Activated T-helper 1 cell treated with anti-CD3 and anti-CD28 coated beads, Interleukin-2, amount 50 U/mL, for 16 hours (primary cell): ENCODE results near the gene TENM4.

Experiments
- DNase-seq, 2 donors: peaks; one replicate each; pipeline ENCODE4 v3.0.0-alpha.2; 2020; ENCODE audit warnings: low read depth in 1 of 2, low spot score in 1 of 2

TENM4 gene

DNA sequence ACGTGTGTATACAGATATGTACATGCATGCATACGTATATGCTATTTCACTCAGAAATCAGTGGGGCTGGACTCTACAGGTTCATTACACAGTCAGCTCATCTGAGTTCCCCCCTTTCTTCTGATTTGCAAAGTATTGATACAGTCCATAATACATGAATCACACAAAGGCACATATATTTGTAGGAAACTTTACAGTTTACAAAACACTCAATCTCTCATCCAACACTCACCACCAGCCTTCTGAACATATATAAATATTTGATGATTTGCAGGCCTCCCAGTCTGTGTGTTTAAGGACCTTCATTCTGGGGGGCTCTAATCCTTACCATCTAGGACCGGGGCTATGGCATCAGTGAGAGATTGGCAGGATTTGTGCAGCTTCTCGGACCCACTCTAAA is 293.8 kb downstream of the TENM4 start:
- no peak for DNase-seq

DNA sequence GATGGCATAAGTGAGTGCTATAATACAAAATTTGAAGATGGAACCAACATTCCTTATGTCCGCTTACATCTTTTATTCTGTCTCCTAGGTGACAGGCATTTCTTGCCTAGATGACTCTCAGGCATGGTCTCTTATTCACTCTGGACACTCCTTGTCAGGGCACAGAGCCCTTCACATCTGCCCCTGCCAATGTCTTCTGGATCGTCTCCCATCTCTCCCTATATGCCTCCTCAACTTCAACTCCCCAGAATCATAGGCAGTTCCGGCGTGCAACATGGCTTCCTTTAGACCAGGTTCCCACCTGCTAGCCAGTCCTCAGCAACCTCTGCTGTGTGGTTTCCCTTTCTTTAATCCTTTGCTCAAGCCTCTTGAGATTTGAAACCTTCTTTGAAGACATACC is 300.9 kb downstream of the TENM4 start:
- DNase-seq: no peak

DNA sequence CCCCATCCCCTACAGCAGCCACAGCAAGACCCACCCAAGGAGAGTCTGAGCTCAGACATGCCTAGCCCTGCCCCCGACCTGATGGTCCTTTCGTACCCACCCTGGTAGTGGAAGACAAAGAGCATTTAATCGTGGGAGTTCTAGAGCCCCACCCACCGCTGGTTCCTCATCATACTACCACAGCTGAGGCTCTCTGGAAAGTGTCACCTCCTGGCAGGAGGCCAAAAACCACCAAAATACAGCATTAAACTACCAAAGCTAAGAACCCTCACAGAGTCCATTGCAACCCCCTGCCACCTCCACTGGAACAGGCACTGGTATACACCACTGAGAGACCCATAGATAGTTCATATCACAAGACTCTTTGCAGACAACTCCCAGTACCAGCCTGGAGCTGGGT is 311.1 kb downstream of the TENM4 start:
- DNase-seq: no peak

DNA sequence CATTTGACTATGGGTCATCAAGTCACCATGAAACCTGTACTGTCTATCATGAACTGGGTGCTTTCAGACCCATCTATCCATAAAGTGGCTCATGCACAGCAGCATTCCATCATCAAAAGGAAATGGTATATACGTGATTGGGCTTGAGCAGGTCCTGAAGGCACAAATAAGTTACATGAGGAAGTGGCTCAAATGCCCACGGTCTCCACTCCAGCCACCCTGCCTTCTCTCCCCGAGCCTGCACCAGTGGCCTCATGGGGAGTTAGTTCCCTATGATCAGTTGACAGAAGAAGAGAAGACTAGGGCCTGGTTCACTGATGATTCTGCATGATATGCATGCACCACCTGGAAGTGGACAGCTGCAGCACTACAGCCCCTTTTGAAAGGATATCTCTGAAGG is 312.5 kb downstream of the TENM4 start:
- DNase-seq: no peak

DNA sequence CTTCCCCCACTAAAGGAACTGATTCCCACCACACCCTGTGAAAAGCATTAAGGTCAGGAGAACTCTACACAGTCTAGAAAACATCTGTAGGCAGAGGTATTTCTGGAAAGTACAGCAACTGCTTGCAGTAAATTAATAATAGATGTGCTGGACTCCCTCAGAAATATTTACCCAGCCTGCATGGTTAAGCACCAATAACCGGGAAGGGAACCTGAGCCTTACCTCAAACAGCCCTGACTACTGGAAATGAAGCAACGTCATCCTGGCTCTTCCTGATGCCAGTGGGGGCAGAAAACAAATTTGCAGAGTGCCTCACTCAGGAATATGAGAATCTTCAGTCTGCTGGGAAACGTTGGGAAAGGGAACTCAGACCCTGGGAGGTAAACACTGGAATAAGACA is 318.1 kb downstream of the TENM4 start:
- DNase-seq: no peak

DNA sequence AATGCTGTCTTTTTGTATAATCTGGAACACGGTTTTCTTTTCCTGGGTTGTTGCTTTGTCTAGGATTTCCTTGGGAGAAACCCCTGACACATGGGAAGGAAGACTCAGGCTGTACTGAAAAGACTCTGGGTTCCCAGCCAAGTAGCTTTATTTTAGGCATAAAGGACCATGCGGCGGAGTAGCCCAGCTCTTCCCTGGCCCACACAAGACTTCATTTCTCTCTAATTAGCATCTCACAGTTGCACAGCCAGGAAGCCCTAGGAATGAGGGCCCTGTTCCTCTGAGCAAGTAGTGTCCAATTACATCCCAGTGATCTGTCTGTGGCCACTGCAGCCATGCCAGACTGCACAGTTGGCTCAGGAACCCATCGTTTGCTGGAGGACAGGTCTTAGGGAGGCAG is 319.5 kb downstream of the TENM4 start:
- DNase-seq: no peak

DNA sequence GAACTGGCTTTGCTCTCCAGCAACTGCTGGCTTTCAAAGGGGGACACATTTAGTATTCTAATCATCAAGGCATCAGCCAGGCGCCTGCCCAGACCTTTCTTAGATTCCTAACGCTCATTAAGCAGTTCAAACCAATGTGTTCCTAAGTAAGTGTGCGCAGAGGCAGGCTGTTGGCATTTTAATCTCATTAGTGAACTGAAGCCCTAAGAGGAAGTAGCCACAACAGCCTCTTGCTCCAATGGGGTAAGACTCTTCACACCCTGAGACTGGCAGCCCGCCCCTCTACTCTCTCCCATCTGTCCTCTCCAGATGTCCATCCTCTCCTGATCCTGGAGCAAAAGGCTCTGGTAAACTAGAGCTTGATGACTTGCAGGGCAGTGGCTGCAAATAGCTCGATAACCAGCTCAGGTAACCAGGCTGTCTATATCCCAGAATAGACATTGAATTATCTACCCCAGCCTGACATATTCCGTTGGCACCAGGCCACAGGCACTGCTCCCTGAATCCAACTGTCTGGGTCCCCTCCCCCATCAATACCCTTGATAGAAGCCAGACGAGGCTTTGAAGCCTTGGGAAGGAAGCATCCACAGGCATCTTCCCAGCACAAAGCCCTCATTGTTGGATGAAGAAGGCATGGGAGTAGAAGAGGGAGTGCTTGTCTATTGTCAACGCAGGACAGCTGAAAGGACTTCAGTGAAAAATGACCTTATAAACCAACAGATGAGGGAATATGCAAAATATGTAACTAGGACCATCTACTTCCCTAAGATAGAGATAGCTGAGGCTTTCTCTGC is 321.1 kb downstream of the TENM4 start:
- DNase-seq: no peak

DNA sequence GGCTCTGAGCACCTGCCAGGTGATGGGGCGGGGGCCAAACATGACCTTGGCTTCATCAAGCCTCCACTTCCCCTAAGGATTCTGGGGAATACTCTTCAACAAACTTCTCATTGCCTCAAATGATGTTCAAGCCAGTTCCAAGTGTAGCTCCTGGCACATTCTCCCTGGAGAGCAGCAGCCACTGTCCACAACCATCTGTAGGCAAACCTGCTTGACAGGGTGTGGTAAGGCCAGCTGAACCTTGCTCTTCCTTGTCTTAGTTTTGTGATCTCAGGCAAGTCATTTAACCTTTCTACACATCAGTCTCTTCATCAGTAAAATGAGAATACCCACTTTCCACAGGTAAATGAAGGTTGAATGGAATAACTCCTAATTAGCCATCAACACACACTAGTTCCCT is 323.3 kb downstream of the TENM4 start:
- DNase-seq: no peak

DNA sequence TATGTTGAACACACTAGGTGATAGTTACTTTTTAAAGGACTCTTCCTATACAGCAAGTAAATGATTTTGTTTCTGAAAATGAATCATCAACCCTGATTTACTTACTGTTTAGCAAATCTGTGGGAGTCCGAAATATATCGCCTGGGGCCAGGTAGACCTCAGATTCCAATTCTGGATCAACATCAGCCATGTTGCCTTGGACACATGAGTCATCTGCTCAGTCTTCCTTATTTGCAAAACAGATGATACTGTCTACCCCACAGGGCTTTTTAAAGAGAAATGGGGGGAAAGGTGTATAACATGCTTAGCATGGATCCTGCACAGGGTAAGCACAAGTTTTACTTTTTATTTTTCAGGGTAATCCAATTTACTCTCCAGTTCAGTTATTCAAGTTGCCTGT is 324.2 kb downstream of the TENM4 start:
- no peak for DNase-seq

DNA sequence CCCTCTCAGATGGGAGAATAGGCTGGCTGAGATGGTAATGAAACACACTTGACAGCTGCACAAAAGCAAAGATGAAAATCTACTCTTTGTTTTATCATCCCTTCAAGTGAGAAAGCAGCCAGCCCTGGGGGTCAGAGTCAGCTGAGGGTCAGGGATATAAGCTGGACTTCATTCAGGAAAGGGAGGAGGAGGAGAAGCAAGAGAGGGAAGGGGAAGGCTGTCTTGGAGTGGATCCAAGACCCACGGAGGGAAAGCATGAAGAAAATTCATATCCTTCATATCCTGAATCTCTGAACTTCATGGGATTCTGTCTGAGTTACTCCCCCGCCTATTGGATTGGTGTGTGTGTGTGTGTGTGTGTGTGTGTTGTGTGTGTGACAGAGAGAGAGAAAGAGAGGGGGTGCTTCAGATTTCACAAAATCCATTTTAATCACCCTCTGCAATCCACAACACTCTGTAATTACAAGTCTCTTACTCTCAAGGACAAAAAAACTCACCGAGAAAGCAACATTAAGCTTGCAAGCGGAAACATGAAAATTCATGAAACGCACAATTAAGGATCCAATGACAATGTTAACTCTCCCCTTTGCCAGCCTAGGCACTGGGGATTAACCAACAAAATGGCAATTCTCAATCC is 327.7 kb downstream of the TENM4 start:
- no peak for DNase-seq

DNA sequence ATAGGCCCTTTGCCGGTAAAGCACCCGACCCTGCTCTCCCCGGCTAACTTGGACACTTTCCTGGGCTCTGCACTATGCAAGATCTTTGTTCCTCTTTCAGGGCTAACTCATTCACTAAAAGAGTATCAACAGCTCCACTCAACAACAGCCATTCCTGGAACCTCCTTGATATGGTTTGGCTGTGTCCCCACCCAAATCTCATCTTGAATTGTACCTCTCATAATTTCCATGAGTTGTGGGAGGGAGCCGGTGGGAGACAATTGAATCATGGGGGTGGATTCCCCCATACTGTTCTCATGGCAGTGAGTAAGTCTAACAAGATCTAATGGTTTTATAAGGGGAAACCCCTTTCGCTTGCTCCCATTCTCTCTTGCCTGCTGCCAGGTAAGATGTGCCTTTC is 330.0 kb downstream of the TENM4 start:
- DNase-seq: no peak

DNA sequence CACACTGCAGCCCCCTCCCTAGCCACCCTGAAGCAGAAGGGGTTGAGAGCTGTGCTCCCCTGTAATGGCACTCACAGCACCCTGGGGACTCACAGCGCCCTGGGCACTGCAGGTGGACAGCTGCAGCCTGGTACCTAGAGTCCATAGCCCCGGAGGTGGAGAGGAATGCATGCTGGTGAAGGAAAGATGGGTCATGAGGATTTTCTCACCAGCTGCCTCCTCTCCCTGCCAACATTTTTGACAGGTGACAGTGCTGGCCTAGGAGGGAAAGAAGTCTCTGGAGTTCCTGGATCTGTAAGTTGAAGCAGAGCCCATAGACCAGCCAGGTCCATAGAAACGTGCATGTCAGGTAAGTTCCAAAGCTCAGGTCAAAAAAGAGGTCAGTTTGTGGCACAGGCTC is 330.5 kb downstream of the TENM4 start:
- no peak for DNase-seq

DNA sequence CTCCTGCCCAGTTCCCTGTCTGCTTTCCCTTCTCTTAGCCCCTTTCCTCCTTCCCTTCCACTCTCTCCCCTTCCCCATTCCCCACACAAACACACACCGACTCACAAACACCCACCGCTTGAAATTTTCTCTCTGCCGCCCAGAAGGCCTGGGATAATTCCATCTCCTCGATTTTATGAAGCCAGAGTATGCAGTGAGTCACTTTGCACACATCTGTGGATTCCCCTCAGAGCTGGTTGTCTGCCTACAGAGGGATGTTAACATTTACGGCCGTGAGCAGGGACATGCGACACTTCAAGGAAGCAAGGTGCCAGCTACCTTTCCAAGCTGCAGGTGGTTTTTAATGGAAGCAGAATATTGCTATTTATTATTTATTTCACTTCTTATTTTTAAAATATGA is 332.0 kb downstream of the TENM4 start:
- DNase-seq: no peak

DNA sequence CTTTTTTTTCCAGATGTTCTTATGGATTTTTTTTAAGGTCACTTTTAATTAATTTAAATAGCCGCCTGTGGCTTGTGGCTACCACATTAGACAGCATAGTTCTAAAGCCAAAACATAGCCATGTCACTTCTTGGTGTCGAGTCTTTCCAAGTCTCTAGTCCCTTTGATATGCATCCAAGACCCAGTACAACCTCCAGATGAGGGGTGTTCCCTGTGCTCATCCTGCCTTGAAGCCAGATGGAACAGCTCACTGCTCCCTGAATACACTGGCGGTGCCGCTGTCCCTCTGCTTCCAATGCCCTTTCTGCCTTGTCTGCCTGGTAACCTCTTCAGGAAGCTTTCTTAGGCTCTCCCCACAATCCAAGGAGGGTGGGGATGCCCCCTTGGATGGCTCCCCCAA is 338.0 kb downstream of the TENM4 start:
- DNase-seq: no peak

DNA sequence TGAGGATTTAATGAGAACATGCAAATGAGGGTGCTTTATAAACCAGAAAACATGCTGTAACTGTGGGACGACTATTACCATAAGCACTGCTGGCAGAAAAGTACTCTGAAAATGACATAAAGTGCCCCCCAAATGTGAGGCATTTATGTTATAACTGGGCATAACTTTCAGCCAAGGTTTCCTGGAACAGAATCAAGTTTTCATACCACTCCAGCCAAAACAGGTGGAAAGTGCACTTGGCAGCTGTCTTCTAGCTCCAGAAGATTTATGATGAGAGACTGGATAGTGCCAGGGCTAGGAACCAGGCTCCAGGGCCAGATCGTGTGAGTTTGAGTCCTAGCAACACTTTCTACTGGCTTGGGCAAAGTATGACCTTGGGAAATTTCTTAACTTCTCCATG is 339.2 kb downstream of the TENM4 start:
- DNase-seq: no peak

DNA sequence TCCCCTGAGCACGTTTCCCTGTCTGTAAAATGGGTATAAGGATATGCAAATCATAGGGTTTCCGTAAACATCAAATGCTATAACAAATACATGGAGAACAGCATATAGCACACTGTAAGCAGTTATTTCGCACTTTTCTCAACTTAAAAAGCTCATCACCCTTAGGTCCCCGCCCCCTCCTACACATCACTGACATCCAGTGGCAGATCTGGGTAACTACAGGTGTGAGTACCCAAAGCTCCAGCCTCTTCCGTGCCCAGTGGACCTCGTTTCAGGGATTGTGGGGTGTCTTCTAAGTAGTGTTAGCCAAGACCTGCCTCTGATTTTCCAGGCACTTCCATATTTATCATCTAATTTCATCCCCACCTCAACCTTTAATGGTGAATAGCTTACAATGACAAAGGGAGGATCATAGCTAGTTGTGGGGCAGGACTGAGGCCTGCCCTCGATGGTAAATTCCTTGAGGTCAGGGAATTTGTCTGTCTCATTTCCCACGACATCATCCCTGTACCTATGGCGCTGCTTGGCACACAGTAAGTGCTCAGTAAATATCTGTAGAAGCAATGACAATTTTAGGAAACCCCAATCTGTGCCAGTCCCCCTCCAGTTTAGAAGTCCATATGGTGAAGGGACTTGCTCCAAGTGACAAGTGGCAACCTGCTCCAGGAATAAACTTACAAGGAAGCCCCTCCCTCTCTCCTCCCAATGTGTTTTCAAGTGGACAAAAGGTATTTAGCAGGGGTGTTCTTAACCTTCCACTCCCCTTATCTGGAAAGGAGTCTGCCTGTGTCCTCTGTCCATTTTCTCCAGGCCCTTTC is 340.5 kb downstream of the TENM4 start:
- DNase-seq: no peak

DNA sequence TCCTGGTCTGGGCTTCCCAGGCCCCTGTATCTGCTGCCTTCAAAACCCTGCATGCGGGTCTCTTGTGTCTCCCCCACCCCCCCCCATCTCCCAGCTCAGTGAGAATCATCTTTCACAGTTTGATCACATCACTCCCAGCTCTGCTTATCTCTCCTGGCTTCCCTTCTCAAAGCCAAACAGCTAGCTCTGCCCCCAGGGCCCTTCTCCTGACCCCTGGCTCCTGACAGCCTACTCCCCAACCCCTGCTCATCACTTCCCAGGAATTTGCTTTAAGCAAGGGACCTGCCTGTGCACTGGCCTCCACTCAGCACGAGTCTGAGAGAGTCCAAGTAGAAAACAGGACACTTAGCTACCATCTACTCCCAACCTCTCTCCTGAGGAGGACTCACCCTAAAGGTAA is 342.7 kb downstream of the TENM4 start:
- DNase-seq: no peak

DNA sequence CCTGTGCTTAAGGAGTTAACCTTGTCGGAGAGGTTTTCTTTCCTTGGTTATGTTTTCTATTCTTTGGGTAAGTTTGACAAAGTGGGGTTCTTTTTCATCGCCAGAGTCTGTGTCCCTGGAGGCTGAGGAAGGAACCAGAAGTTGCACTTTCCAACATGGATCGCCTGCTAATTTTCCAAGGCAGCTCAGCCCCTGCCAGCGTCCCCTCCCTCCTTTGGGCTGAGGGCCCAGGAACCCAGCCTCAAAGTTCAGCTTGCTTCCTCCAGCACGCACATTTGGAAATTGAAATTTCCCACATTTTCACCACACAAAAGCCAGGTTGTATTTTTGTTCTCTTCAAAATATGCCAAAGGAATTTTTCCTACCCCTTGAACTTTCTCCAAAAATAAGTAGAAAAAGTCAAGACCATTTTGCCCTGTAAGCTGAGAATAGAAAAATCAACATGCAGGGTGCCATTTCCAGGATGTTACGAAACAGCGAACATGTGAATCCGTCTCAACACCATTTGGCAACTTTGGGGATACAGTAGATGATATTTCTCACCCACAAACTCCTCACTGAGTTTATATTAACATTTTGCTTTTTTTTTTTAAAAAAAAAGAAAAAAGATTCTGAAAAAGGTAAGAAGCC is 343.5 kb downstream of the TENM4 start:
- DNase-seq: no peak

DNA sequence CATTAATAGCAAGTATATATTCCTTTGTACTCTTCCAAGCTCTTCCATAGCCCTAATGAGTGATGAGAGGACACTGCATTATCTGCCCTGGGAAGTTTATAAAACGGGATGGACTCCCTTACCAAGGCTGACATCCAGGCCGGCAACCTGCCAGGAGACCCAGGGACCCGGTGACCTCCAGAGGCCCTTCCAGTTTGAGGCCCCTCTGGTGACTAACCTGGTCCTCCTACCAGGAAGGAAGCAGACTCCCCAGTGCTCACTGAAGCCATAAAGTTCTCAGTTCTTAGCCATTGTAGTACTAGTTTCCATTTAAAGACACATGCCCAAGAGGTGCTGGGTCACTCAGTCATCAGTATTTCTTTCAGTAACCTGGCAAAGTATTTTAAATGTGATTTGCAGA is 345.4 kb downstream of the TENM4 start:
- no peak for DNase-seq

DNA sequence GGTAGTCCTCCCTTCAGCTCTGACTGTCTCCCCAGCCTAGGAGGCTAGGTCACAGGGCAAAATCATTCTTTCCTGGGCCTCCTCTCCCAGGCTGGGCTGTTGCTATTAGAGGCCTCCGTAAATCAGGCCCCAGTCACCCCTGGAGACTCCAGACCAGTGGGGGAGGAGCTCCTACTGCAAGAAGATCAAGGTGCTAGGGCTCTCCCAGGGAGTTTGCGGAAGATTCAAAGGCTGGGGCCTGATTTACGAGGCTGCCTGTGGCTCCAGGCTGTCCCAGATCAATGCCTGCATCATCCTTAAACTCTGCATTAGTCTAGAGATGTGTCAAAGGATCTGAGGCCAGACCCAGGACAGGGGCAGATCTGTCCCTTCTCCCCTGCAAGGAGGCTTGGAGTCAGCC is 346.2 kb downstream of the TENM4 start:
- DNase-seq: no peak

DNA sequence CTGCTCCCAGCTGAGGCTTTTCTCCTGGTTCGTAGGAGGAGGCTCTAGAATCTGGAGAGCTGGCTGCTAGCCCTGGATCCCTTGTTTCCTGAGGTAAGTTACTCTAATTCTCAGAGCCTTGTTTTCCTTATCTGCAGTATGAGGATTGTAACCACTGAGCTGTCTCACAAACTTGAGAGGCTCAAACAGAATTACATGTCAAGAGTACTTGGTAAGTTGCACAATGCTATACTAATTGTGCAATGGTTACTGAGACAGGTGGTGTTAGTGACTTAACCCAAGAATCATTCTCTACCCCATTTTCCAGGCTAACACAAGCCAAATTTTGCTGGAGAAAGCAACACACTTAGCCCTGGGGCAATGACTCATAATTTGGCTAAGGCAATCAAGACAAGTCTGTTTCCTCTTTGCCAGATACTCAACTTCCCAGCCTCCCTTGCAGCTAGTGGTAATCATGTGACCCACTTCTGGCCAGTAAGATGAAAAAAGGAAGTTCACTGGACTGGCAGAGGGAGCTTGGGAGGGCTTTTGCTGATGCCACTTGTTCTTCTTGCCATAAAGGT is 348.0 kb downstream of the TENM4 start:
- DNase-seq: no peak
